ENCODE results near the gene OR2F1.

The OR2F1 gene, protein sequence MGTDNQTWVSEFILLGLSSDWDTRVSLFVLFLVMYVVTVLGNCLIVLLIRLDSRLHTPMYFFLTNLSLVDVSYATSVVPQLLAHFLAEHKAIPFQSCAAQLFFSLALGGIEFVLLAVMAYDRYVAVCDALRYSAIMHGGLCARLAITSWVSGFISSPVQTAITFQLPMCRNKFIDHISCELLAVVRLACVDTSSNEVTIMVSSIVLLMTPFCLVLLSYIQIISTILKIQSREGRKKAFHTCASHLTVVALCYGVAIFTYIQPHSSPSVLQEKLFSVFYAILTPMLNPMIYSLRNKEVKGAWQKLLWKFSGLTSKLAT

GRCh38 chr7:143954544-143954943, at the start of gene OR2F1:
OR2F1 (plus strand) TSS chr7:143954844; CDS start chr7:143959971, 5,127 bp downstream.
- in situ Hi-C loops (cut with MboI; ENCODE audit: low sequenced_read_pairs): no loop called here

DNA sequence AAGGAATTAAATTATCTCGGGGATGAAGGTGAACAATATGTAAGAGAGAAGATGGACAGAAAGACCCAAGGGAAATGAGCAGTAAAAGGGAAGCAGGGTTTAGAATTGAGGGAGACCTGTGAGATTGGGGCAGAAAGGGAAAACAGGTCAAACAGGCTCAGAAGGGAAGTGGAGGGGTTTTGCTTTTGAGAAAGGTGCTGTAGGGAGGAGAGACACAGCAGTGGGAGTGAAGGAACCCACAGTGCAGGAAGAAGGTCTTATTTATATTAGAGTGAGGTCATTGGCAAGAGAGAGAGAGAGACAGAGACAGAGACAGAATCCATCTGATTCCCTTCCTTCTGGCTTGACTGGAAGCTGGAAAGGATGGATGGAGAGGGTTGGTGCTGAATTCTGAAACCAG, 49.1 kb upstream of the OR2F1 start:
- in situ Hi-C loops (cut with MboI; ENCODE audit: low sequenced_read_pairs): no loop called here

- in situ Hi-C loops (cut with MboI; ENCODE audit: low sequenced_read_pairs): no loop called here
These were observed 48.5 kb upstream of the OR2F1 start for GRCh38 chr7:143906151-143906550.

DNA sequence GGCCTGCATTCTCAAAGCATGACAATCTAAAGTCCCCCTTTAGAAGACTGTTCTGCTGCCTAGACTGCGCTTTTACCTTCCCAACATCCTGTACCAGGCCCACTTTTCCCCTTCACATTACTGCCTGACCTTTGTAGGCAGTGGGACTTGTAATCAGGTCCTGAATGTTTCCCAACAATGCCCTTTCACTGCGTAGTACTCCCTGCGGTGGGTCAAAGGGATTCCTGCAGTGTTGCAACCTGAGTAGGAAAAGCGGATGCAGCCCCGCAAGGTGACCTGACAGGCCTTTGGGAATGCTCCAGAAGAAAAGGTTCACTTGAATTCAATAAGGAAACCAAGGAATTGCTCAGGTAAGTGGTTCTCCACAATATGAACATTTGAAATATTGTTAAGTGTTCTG, 47.7 kb upstream of the OR2F1 start:
- in situ Hi-C loops (cut with MboI; ENCODE audit: low sequenced_read_pairs): no loop called here

GRCh38 chr7:143908120-143908519, 46.5 kb upstream of the OR2F1 start:
- in situ Hi-C loops (cut with MboI; ENCODE audit: low sequenced_read_pairs): no loop called here

GRCh38 chr7:143909863-143910262, 44.8 kb upstream of the OR2F1 start:
- in situ Hi-C loops (cut with MboI; ENCODE audit: low sequenced_read_pairs): no loop called here

DNA sequence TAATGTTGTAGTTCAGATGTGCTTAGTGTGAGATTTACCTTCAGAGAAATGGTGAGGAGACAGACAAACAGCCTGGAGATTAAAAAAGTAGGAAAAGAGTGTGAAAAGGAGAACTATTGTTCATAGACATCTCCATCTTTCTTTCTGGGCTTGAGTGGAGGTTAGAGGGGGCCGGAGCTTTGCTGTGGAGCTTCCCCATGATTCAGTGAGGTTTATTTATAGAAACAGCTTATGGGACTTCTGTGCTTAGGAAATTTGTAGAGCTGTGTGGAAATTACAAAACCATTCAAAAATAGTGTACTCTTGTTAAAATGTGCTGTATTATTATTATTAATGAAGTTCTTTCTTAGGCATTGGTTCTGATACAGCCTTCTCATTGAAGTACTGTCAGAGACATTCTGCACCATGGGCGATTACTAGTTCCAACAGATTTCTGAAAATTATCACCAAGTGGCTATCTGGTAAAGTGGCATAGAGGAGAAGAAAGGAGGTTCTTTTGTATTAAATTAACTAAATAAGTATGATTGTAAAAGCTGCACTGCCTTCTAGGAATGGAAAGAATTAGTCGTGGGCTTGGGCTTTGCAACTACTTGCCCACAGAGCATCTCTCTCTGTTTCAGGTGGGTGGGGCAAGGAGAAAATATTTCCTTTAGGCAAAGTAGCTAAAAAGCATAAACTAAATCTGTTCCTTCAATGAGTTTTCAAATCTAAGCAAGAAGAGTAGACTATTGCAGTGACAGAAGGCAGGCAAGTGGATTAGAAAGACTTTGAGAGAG, 44.0 kb upstream of the OR2F1 start:
- in situ Hi-C loops (cut with MboI; ENCODE audit: low sequenced_read_pairs): no loop called here

DNA sequence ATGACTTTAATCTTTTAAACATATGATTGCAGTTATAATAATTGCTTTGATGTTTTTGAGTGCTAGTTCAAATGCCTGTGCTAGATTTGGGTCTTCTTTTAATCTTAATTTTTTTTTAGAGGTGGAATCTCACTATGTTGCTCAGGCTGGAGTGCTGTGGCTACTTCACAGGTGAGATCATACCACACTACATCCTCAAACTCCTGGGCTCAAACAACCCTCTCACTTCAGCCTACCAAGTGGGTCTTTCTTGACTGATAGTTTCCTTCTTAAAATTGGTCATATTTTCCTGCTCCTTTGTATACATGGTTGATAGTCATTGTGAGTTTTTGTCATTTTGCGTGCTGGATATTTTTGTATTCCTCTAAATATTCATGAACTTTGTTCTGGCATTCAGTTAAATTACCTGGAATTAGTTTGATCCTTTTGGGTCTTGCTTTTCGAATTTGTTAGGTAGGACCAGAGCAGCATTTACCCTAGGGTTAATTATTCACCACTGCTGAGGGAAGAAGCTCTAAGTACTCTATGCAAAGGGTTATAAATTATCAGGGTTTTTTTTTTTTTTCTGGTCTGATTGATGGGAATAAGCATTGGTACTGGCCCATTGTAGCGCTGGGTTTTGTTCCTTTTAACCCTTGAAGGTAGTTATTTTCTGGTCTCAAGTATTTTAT, 40.6 kb upstream of the OR2F1 start:
- in situ Hi-C loops (cut with MboI; ENCODE audit: low sequenced_read_pairs): no loop called here

DNA sequence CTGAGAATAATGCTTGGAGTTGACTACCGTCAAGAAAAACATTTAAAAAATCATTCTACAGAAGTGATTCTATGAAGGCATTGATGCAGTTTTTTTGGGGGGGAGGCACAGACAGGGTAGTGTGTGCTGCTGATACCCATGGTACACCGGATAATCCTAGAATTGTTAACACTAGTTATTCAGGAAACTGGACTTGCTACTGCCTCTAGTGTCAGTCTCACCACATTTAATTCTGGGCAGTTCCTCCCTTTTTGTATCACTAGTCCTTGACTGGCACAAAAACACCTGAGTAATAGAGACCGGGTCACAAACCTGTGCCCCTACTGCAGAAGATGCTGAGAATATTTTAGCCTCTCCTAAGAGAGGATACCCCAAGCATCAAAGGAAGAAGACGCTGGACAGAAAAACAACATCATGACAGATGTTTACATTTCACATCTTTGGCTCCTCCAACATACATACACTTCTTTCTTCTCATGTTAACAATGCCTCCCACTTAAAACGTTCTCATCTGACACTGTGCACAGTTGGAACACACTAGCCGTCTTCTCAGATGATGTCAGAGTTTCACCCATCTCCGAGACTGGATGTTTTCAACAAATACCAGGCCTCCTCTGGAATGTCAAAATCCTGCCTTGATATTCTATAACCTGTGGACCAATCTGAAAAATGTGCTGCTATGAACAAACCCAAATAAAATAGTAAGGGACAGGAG, 39.5 kb upstream of the OR2F1 start:
- in situ Hi-C loops (cut with MboI; ENCODE audit: low sequenced_read_pairs): no loop called here

- in situ Hi-C loops (cut with MboI; ENCODE audit: low sequenced_read_pairs): no loop called here
These were observed 29.8 kb upstream of the OR2F1 start for GRCh38 chr7:143924851-143925250.

- in situ Hi-C loops (cut with MboI; ENCODE audit: low sequenced_read_pairs): no loop called here
These were observed 25.3 kb upstream of the OR2F1 start for GRCh38 chr7:143929224-143929920.

DNA sequence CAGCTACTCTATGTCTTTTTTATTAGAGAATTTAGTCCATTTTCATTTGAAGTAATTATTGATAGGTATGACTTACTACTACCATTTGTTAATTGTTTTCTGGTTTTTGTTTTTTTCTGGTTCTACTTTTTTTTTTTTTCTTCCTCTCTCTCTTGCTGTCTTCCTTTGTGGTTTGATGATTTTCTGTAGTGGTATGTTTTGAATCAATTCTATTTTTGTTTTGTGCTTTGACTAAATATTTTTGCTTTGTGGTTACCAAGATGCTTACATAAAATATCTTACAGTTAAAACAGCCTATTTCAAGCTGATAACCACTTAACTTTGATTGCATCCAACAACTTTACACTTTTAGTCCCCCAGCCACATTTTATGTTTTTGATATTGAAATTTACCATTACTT, 22.9 kb upstream of the OR2F1 start:
- in situ Hi-C loops (cut with MboI; ENCODE audit: low sequenced_read_pairs): no loop called here

GRCh38 chr7:143934526-143935325, 19.9 kb upstream of the OR2F1 start, which contains the start of gene OR2F2:
OR2F2 (plus strand) TSS chr7:143935233; CDS start chr7:143935233, 0 bp downstream.
- in situ Hi-C loops (cut with MboI; ENCODE audit: low sequenced_read_pairs): no loop called here

DNA sequence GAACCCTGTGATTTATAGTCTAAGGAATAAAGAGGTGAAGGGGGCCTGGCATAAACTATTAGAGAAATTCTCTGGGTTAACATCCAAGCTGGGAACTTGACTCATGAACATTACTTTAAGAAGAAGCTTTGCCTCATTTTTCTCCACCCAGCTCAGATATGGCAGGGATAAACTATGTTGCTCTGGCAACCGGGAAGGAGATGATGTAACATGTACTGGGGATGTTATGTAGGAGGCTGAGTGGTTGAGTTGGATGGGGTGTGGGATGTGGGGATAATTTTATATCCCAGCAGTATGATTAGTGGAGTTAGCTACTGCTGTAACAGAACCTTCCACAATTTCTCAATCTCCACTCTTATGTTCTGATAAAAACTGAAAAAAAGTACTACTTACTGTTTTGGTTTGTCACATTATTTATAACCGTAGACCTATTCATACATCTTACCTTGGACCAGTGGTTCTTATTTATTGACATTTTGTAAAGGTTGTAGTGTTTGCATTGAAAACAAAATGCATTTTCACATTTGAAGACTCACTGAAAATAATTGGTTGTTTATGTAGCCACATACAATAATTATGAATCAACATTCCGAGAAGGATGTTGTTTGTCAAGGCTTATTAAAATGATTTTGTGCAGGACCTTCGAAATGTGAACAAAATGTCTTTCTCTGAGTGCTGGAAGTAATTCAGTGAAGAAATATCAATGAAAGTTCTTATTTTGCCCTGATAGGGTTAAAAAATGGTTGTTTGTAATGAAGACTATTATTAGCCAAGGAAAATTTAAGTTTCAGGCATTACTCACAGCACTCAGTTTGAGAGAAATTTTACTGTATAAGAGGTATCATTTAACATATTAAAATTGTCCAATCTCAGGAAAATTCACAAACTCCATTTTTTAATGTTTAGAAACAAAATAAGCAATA, 18.3 kb upstream of the OR2F1 start:
- in situ Hi-C loops (cut with MboI; ENCODE audit: low sequenced_read_pairs): no loop called here

GRCh38 chr7:143938379-143939243, 16.0 kb upstream of the OR2F1 start:
- in situ Hi-C loops (cut with MboI; ENCODE audit: low sequenced_read_pairs): no loop called here

- in situ Hi-C loops (cut with MboI; ENCODE audit: low sequenced_read_pairs): no loop called here
These were observed 9.2 kb upstream of the OR2F1 start for GRCh38 chr7:143945423-143945822.

DNA sequence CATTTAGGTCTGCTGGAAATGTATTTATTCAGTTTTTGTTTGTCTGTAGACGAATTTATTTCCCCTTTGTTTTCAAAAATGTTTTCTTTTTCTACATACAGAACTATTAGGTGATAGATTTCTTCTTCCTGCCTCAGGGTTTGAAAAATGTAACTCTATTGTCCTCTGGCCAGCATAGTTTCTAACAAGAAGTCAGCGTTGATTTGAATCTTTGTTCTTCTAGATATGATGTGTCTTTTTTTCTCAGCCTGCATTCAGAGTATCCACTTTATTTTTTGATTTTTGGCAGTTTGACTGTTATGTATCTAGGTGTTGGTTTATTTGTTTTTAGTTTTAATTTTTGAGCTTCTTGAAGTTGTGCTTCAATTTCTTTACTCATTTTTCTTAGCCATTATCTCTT, 7.5 kb upstream of the OR2F1 start:
- in situ Hi-C loops (cut with MboI; ENCODE audit: low sequenced_read_pairs): no loop called here

DNA sequence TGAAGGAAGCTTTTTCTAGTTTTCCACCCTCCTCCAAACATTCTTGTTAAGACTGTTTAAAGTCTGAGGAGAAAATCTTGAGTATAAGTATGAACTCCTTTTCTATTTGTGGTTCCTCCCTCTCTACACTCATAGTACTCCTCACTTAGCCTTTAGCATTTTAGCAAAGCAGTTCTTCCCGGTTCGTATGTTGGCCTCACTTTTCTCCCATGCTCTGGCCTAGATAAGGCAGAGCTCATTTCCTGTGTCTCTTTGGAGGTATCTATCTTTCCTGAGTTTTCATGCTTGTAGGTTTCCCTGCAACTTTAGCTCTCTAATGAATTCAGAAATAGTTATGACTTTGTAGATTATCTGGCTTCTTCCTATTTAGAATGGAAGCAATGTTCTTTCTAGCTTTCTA, 5.9 kb upstream of the OR2F1 start:
- in situ Hi-C loops (cut with MboI; ENCODE audit: low sequenced_read_pairs): no loop called here

All from HL-60/S4 treated with retinoic acid at 250 ng/mL for 4 days and 3 days (cell line).